Measurements from ENCODE around the gene ZNF593. TPM values are rescaled to one million over a fixed set of nuclear protein-coding genes. Genes with fewer than 3 reads are reported as not detected.

Gene ZNF593
- total RNA-seq (2016; rRNA removed; fragmentation: Illumina TruSeq; extraction: Trizol) (55.8 and 59.3 TPM in 2 replicates), polyA plus RNA-seq (2011; rRNA removed) (37.3 and 43.0 TPM in 2 replicates), polyA minus RNA-seq (2011; rRNA and poly(A)+ RNA removed; ENCODE audit: low replicate concordance) (17.7 and 18.6 TPM in 2 replicates), Bru-seq, nascent RNA (percentile 79 among the genes with signal in this experiment), BruChase-seq, experiment 1, labeled RNA remaining after a 6-hour chase (percentile 89 among the genes with signal in this experiment), BruChase-seq, experiment 2, labeled RNA remaining after a 2-hour chase (percentile 86 among the genes with signal in this experiment)
- 52.2 and 57.2 TPM in 2 replicates for total RNA-seq (2016; cell fraction: cytosol; rRNA removed; fragmentation: Illumina TruSeq; extraction: Trizol; ENCODE audit: low read depth)
- total RNA-seq (2016; cell fraction: insoluble cytoplasmic fraction; rRNA removed; fragmentation: Illumina TruSeq; extraction: Trizol) = 56.8 and 58.5 TPM in 2 replicates
- total RNA-seq (2016; cell fraction: membrane; rRNA removed; fragmentation: Illumina TruSeq; extraction: Trizol) = 56.1 and 57.7 TPM in 2 replicates
- 17.8 and 21.4 TPM in 2 replicates for total RNA-seq (2016; cell fraction: nucleus; rRNA removed; fragmentation: Illumina TruSeq; extraction: Trizol)
- polyA plus RNA-seq (2011; cell fraction: cytosol; rRNA removed) = 48.9 and 77.5 TPM in 2 replicates
- polyA plus RNA-seq (2011; cell fraction: nucleus; rRNA removed) = 42.4 and 44.7 TPM in 2 replicates
- polyA plus RNA-seq (2012) = 23.3 and 41.2 TPM in 2 replicates
- polyA plus RNA-seq (2016; cell fraction: cytosol; fragmentation: Illumina TruSeq; extraction: Trizol; ENCODE audit: low read depth) = 60.3 and 61.5 TPM in 2 replicates
- 63.8 and 68.9 TPM in 2 replicates for polyA plus RNA-seq (2016; cell fraction: insoluble cytoplasmic fraction; fragmentation: Illumina TruSeq; extraction: Trizol; ENCODE audit: low read depth)
- 57.3 and 58.6 TPM in 2 replicates for polyA plus RNA-seq (2016; cell fraction: membrane; fragmentation: Illumina TruSeq; extraction: Trizol; ENCODE audit: low read depth)
- 41.8 and 47.8 TPM in 2 replicates for polyA plus RNA-seq (2016; cell fraction: nucleus; fragmentation: Illumina TruSeq; extraction: Trizol; ENCODE audit: insufficient read depth, low read depth)
- 12.2 and 17.8 TPM in 2 replicates for polyA minus RNA-seq (2011; cell fraction: cytosol; rRNA and poly(A)+ RNA removed)
- 8.8 and 10.2 TPM in 2 replicates for polyA minus RNA-seq (2011; cell fraction: nucleus; rRNA and poly(A)+ RNA removed)
- long read RNA-seq, experiment 1, transcript ZNF593-202 (3 exons, 675 nt) = major isoform, 92 of 93 reads
- long read RNA-seq, experiment 1, partial matches to known transcripts = 0 of 93 reads
- long read RNA-seq, experiment 1, other reads (novel, unspliced or antisense) = 1 of 93 reads
- long read RNA-seq, experiment 2, transcript ZNF593-202 (3 exons, 675 nt) = major isoform, 164 of 174 reads
- long read RNA-seq, experiment 2, partial matches to known transcripts = 3 of 174 reads
- long read RNA-seq, experiment 2, other reads (novel, unspliced or antisense) = 7 of 174 reads

- FAIRE-seq (no peak), ATAC-seq (peak; percentile 93), DNase-seq (ENCODE audit: low spot score) (peak; percentile 80)
- CTCF ChIA-PET (ENCODE audit: low intra/inter-chr PET ratio, low total read pairs) = interaction anchor here (2.3 kb wide), 1 partner anchor 64 kb away, joined by 11 read pairs; the partner anchor contains the start of gene CEP85
- peaks cover 27% of the 10 kb centered on the region for H3K4me1 ChIP-seq (ENCODE audit: insufficient read depth, low read length)
- peaks cover 7% of the 10 kb centered on the region for H3K79me2 ChIP-seq (ENCODE audit: insufficient read depth, low read length)
- H3K27ac ChIP-seq (ENCODE audit: extremely low read length, insufficient read depth, low read length) = peak within 1 kb of the TSS; percentile 60
- H3K36me3 ChIP-seq (replicated peaks in 1 of 2; ENCODE audit: control insufficient read depth in 1 of 2, insufficient read depth in 2 of 2, low read length in 2 of 2) = no peaks in the 10 kb centered on the region
- 0% methylated on average over 12 of the region's 76 CpGs for WGBS (ENCODE audit: low lambda C conversion rate)
- peaks cover 0 to 9% of the 10 kb centered on the region in 2 experiments; a peak in 4 of 5 replicates for H3K27me3 ChIP-seq (ENCODE audit: control insufficient read depth in 1 of 2, insufficient read depth in 2 of 2, low read length in 2 of 2)
- TSS peak; percentile 91 for BruUV-seq (replicated peaks)
- H3K4me3 ChIP-seq (replicated peaks in 1 of 3; ENCODE audit: insufficient read depth in 1 of 3, low read depth in 2 of 3, low read length in 3 of 3) = peak within 1 kb of the TSS; percentile 83 to 91 (median 90)
- in situ Hi-C loops (cut with HindIII; ENCODE audit: extremely low pct_ligation_motif_present, low pct_unique_long_range_greater_than_20kb) (loop anchor here (10.0 kb wide), 1 partner anchor 275 kb away; no protein-coding TSS in a partner anchor), intact Hi-C loops (cut with micrococcal nuclease; ENCODE audit: unreplicated experiment) (loop anchor here (2.0 kb wide), 1 partner anchor 63 kb away; no protein-coding TSS in a partner anchor)
- POLR2A ChIA-PET = interaction anchor here (0.6 to 1.6 kb wide), 12 partner anchors 9 to 350 kb away, joined by 3 to 31 read pairs (median 4); partner anchors contain the start of genes CEP85, DHDDS, MTFR1L and PDIK1L
- H2AFZ ChIP-seq (ENCODE audit: low read length) = peak within 1 kb of the TSS; percentile 57
- H3K4me2 ChIP-seq (ENCODE audit: low read depth, low read length) = peak within 1 kb of the TSS; percentile 94
- H4K20me1 ChIP-seq (ENCODE audit: insufficient read depth, low read length) = no peaks in the 10 kb centered on the region
- H3K9me3 ChIP-seq (ENCODE audit: low read length) = no peaks in the 10 kb centered on the region
- H3K9ac ChIP-seq (ENCODE audit: insufficient read depth, low read depth, low read length) = peak within 1 kb of the TSS; percentile 88
- no peak for TF ChIP-seq TCF7L2 (IDR thresholded peaks at IDR 0.05; ENCODE audit: low read depth, low read length)
- TF ChIP-seq ZNF343 (CRISPR knock-in tag; IDR thresholded peaks at IDR 0.05) = no peak; the same call in 1 of the 2 replicates
- TF ChIP-seq RBM39 (IDR thresholded peaks at IDR 0.05; ENCODE audit: low read depth, low read length, poor library complexity, severe bottlenecking) = peak; percentile 59
- TF ChIP-seq ZNF510 (CRISPR knock-in tag; IDR thresholded peaks at IDR 0.05; ENCODE audit: low read depth) = 0 out of 2 replicates have a peak, but pooled peaks have one; percentile 53
- no peak for TF ChIP-seq ATAD3A (CRISPR knock-in tag; IDR thresholded peaks at IDR 0.05)
- peak; percentile 95 for TF ChIP-seq ZBTB7A (CRISPR knock-in tag; IDR thresholded peaks at IDR 0.05)
- TF ChIP-seq LBX2 (CRISPR knock-in tag; IDR thresholded peaks at IDR 0.05; ENCODE audit: borderline replicate concordance) = peak; percentile 91; the same call in 1 of the 2 replicates
- 0 out of 2 replicates have a peak, but pooled peaks have one; percentile 47 for TF ChIP-seq AHR (CRISPR knock-in tag; IDR thresholded peaks at IDR 0.05)
- peak; percentile 82; the same call in 1 of the 2 replicates for TF ChIP-seq ZSCAN31 (CRISPR knock-in tag; IDR thresholded peaks at IDR 0.05; ENCODE audit: low read depth)
- TF ChIP-seq STAG1 (CRISPR knock-in tag; IDR thresholded peaks at IDR 0.05) = peak; percentile 31
- TF ChIP-seq ZFAT (CRISPR knock-in tag; conservative IDR thresholded peaks at IDR 0.05) = peak; percentile 75; the same call in 1 of the 2 replicates
- TF ChIP-seq MAFK (conservative IDR thresholded peaks at IDR 0.05 in 1 of 2, IDR thresholded peaks at IDR 0.05 in 1 of 2; ENCODE audit: low read length in 2 of 2) = no peak
- TF ChIP-seq NONO (IDR thresholded peaks at IDR 0.05) = no peak
- TF ChIP-seq NONO (CRISPR knock-in tag; conservative IDR thresholded peaks at IDR 0.05) = peak; percentile 97
- TF ChIP-seq POLR2AphosphoS5 (IDR thresholded peaks at IDR 0.05; ENCODE audit: low read depth, low read length) = peak; percentile 88
- TF ChIP-seq MTERF4 (CRISPR knock-in tag; IDR thresholded peaks at IDR 0.05) = peak; percentile 57; the same call in 1 of the 2 replicates
- peak; percentile 97 for TF ChIP-seq MXD4 (CRISPR knock-in tag; IDR thresholded peaks at IDR 0.05)
These were observed at the start of gene ZNF593 for GRCh38 chr1:26169669-26170471. Gene ZNF593, plus strand, starts transcription at chr1:26169908. Its CDS starts 76 bp downstream, at chr1:26169984.
